Right lobe of liver (tissue), 6 donors: ENCODE data around the gene CACNA2D4. TPM values are rescaled to one million over a fixed set of nuclear protein-coding genes. Genes with fewer than 3 reads are reported as not detected.

ENCODE experiments used
- ATAC-seq, 4 donors: fragments of 200-7000 bp; cut with Tn5 transposase; one replicate each; pipeline ENCODE4 v1.9.1; 2020; ENCODE audit warnings: mild to moderate bottlenecking in 4 of 4, moderate library complexity in 4 of 4
- DNase-seq, 3 donors: peaks; one replicate each; pipeline ENCODE4 v3.0.0-alpha.2; 2020
- H3K27ac ChIP-seq, 3 donors: fragments of 200-600 bp; one replicate each; pipeline ENCODE4 v1.8.0; 2022
- H3K27me3 ChIP-seq, 2 donors: fragments of 200-600 bp; one replicate each; pipeline ENCODE4 v1.8.0; 2022
- H3K36me3 ChIP-seq, 4 donors: fragments of 200-600 bp; sonication (generic) in 1 of 4; one replicate each; pipeline versions ENCODE4 v1.5.1 to v1.8.0; 2017 to 2022; ENCODE audit warnings: control low read depth in 1 of 4
- H3K4me1 ChIP-seq, 4 donors: fragments of 200-600 bp; sonication (generic) in 1 of 4; one replicate each; pipeline versions ENCODE4 v1.5.1 to v1.8.0; 2017 to 2022; ENCODE audit warnings: control low read depth in 1 of 4
- H3K4me3 ChIP-seq, 3 donors: fragments of 200-600 bp; one replicate each; pipeline ENCODE4 v1.8.0; 2022
- H3K9me3 ChIP-seq, 4 donors: fragments of 200-600 bp; sonication (generic) in 1 of 4; one replicate each; pipeline versions ENCODE4 v1.5.1 to v1.8.0; 2017 to 2022; ENCODE audit warnings: control low read depth in 1 of 4
- CTCF ChIP-seq, 4 donors: fragments of 200-600 bp in 3 of 4; fragments of 450-650 bp in 1 of 4; IDR thresholded peaks; one replicate each; pipeline versions ENCODE4 v1.5.1 to v1.8.0; 2016 to 2022; ENCODE audit warnings: antibody characterized with exemption in 4 of 4, mild to moderate bottlenecking in 2 of 4
- POLR2A ChIP-seq: fragments of 450-650 bp; IDR thresholded peaks from one replicate; pipeline ENCODE4 v1.6.1; 2017; ENCODE audit warnings: antibody characterized with exemption, mild to moderate bottlenecking
- WGBS: methylation state at CpG from one replicate; pipeline ENCODE4 v1.1.6; 2018; ENCODE audit warnings: low coverage, low lambda C conversion rate; ENCODE audit not compliant: insufficient coverage; ENCODE audit errors: missing lambda C conversion rate; 5-methylcytosine and 5-hydroxymethylcytosine counted together
- intact Hi-C, 2 donors: fragments of 100-400 bp; cut with DNase I; formaldehyde crosslinking; loops; one replicate each; pipeline versions ENCODE4 v1.11.2 to v1.14.1; 2022
- total RNA-seq, 6 experiments: library from RNA; depleted of rRNA in 2 of 6; stranded (reverse); fragments of >200 nt in 2 of 6; fragmentation: NEBNext Ultra II Directional in 3 of 6; extraction: Animal tissue kit (Norgen Biotek cat#: 25700) in 3 of 6; gene quantifications; one replicate each; pipeline versions ENCODE4 v1.1.0 to v1.2.4, GENCODE V29; 2016 to 2023
- donor health status: DM: no; HTN: yes; CAD: no.
- donor health status: DM: no; HTN: no; CAD: no.
- donor health status: DM: no; HTN: no; CAD: no.
- donor health status: DM: no; HTN: yes; CAD: no.
- donor health status: DM: no; HTN: yes; CAD: no.

The CACNA2D4 gene
- total RNA-seq, 6 experiments from 2014 or later: 0.87 to 1.9 (median 0.96) TPM

DNA sequence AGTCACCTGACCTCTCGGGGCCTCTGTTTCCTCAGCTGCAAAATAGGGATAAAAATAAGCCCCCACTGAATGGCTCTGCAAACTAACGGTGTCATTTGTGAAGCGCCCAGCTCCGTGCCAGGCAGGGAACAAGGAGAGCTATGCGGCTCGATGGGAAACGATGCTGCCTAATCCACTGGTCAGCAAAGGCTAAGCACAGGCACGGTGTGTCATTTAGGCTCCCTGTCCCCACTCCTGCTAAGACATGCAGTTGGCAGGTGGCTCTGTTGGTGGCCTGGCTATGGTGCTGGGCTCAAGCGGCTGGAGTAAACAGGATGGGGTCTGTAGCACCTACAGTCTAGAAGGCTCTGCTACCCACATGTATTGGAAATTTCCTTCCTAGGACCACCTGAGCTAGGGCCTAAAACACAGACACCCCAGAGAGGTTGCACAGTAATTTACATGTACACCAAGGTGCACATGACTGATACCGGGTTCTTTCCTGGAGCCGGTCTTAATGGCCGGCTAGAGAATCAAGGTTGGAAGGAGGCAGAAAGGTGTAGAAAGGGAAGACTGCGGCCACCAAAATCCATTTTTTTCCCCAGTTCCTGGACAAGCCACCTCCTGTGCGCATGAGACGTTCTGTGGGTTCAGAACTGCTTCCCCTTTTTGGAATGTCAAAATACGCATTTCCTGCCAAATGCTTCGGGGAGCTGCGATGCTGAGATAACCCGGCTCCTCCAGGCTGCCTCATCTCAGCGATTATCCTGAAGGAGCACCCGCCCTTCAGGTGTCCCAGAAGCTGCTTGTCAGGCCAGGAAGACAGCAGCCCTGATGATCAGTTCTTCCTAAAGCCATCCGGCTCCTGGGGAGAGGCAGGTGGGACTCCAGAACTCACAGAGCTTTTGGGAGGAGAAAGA is 1.0 kb downstream of the CACNA2D4 start:
- intact Hi-C loops: loop anchor here in 1 of 2 donors (10.0 kb wide), 1 partner anchor 93 kb away; the partner anchor contains the start of gene LRTM2
- ATAC-seq: peak in 3 of 4 donors; percentile 34 to 47 (median 39)
- peak; percentile 13 for TF ChIP-seq POLR2A
- no peak for TF ChIP-seq CTCF (IDR thresholded peaks at IDR 0.05)
- 52% methylated on average over 7 of the region's 22 CpGs for WGBS
- peak overlapping the region in 2 of 3 donors; percentile 43 for H3K27ac ChIP-seq
- H3K27me3 ChIP-seq: no peaks in the 10 kb centered on the region
- H3K9me3 ChIP-seq: no peaks in the 10 kb centered on the region
- H3K4me3 ChIP-seq: peak overlapping the region in 2 of 3 donors; percentile 4 to 10
- peak in 2 of 3 donors; percentile 43 to 55 for DNase-seq
- no peaks in the 10 kb centered on the region for H3K36me3 ChIP-seq
- no peaks in the 10 kb centered on the region for H3K4me1 ChIP-seq

GRCh38 chr12:1916371-1917171 is 1.9 kb downstream of the CACNA2D4 start:
- no peak for TF ChIP-seq CTCF (IDR thresholded peaks at IDR 0.05)
- TF ChIP-seq POLR2A: no peak
- no peaks in the 10 kb centered on the region for H3K4me1 ChIP-seq
- H3K36me3 ChIP-seq: no peaks in the 10 kb centered on the region
- H3K4me3 ChIP-seq: no peak overlapping the region
- 67% methylated on average over 18 of the region's 18 CpGs for WGBS
- DNase-seq: peak; percentile 10 to 52 (median 47)
- H3K9me3 ChIP-seq: no peaks in the 10 kb centered on the region
- no peaks in the 10 kb centered on the region for H3K27me3 ChIP-seq
- intact Hi-C loops: loop anchor here in 1 of 2 donors (10.0 kb wide), 1 partner anchor 92 kb away; the partner anchor contains the start of gene LRTM2
- H3K27ac ChIP-seq: no peak overlapping the region
- peak in 1 of 4 donors; percentile 20 for ATAC-seq

- H3K4me1 ChIP-seq: no peaks in the 10 kb centered on the region
- intact Hi-C loops: loop anchor here in 1 of 2 donors (10.0 kb wide), 1 partner anchor 91 kb away; the partner anchor contains the start of gene LRTM2
- no peak overlapping the region for H3K4me3 ChIP-seq
- no peak overlapping the region for H3K27ac ChIP-seq
- WGBS: 85% methylated on average over 8 of the region's 18 CpGs
- H3K9me3 ChIP-seq: no peaks in the 10 kb centered on the region
- DNase-seq: peak in 2 of 3 donors; percentile 10 to 36
- no peak for ATAC-seq
- no peaks in the 10 kb centered on the region for H3K27me3 ChIP-seq
- TF ChIP-seq CTCF (IDR thresholded peaks at IDR 0.05): no peak
- no peak for TF ChIP-seq POLR2A
- no peaks in the 10 kb centered on the region for H3K36me3 ChIP-seq
These were observed 3.1 kb downstream of the CACNA2D4 start for GRCh38 chr12:1915082-1915968.
